MM.1S (cell line): Measurements from ENCODE around the gene PCDH1.

Experiments used
- DNase-seq: peaks from one replicate; pipeline ENCODE4 v3.0.0-alpha.2; 2015
- H2AFZ ChIP-seq: fragments of 300-600 bp; sonication (generic); 2 replicates; pipeline ENCODE4 v1.6.0; 2016; ENCODE audit warnings: antibody characterized with exemption, low read length
- H3F3A ChIP-seq: fragments of 300-600 bp; sonication (generic); 2 replicates; pipeline ENCODE4 v1.6.1; 2016; ENCODE audit warnings: mild to moderate bottlenecking, antibody characterized with exemption, low read length, moderate library complexity, mixed read lengths; ENCODE audit not compliant: insufficient read depth
- H3K27ac ChIP-seq: fragments of 300-600 bp; sonication (generic); 2 replicates; pipeline ENCODE4 v1.5.1; 2016; ENCODE audit warnings: mild to moderate bottlenecking, low read length
- H3K27me3 ChIP-seq: fragments of 300-600 bp; sonication (generic); replicated peaks from 2 replicates; pipeline ENCODE4 v1.6.0; 2016; ENCODE audit warnings: low read length; ENCODE audit not compliant: insufficient read depth
- H3K36me3 ChIP-seq: fragments of 300-600 bp; sonication (generic); replicated peaks from 2 replicates; pipeline ENCODE4 v1.6.1; 2016; ENCODE audit warnings: mild to moderate bottlenecking, low read length, mixed read lengths; ENCODE audit not compliant: insufficient read depth
- H3K4me1 ChIP-seq: fragments of 300-600 bp; sonication (generic); 2 replicates; pipeline ENCODE4 v1.6.1; 2016; ENCODE audit warnings: low read length, mixed read lengths
- H3K4me2 ChIP-seq: fragments of 300-600 bp; sonication (generic); 2 replicates; pipeline ENCODE4 v1.6.0; 2016; ENCODE audit warnings: low read depth, low read length
- H3K4me3 ChIP-seq: fragments of 300-600 bp; sonication (generic); 2 replicates; pipeline ENCODE4 v1.5.1; 2016; ENCODE audit warnings: low read length, mixed read lengths
- H3K79me2 ChIP-seq: fragments of 300-600 bp; sonication (generic); 2 replicates; pipeline ENCODE4 v1.6.1; 2016; ENCODE audit warnings: mixed run types, low read length, mixed read lengths
- H3K9ac ChIP-seq: fragments of 300-600 bp; sonication (generic); 2 replicates; pipeline ENCODE4 v1.6.1; 2016; ENCODE audit warnings: low read length, mixed read lengths
- H3K9me2 ChIP-seq: fragments of 300-600 bp; sonication (generic); replicated peaks from 2 replicates; pipeline ENCODE4 v1.6.1; 2016; ENCODE audit warnings: mild to moderate bottlenecking, low read length, mixed read lengths; ENCODE audit not compliant: insufficient read depth
- H3K9me3 ChIP-seq: fragments of 300-600 bp; sonication (generic); replicated peaks from 2 replicates; pipeline ENCODE4 v1.6.1; 2016; ENCODE audit warnings: mild to moderate bottlenecking, low read length, mixed read lengths; ENCODE audit not compliant: insufficient read depth
- H4K20me1 ChIP-seq: fragments of 300-600 bp; sonication (generic); 2 replicates; pipeline ENCODE4 v1.6.1; 2016; ENCODE audit warnings: mild to moderate bottlenecking, low read length, moderate library complexity, mixed read lengths; ENCODE audit not compliant: insufficient read depth
- EZH2 ChIP-seq: fragments of 300-600 bp; sonication (generic); optimal IDR thresholded peaks from 2 replicates; pipeline ENCODE3; 2017; ENCODE audit warnings: low read depth, mild to moderate bottlenecking, antibody characterized with exemption, low read length, mixed read lengths
- EZH2phosphoT487 ChIP-seq: fragments of 300-600 bp; sonication (generic); IDR thresholded peaks from 2 replicates; pipeline ENCODE4 v1.6.1; 2018; ENCODE audit warnings: antibody characterized with exemption, low read length
- TF ChIP-seq, protein P1 (sequence below): fragments of 300-600 bp; sonication (generic); IDR thresholded peaks from 2 replicates; pipeline ENCODE4 v1.5.1; 2016; ENCODE audit warnings: antibody characterized with exemption, low read length, mixed read lengths

Gene PCDH1

DNA sequence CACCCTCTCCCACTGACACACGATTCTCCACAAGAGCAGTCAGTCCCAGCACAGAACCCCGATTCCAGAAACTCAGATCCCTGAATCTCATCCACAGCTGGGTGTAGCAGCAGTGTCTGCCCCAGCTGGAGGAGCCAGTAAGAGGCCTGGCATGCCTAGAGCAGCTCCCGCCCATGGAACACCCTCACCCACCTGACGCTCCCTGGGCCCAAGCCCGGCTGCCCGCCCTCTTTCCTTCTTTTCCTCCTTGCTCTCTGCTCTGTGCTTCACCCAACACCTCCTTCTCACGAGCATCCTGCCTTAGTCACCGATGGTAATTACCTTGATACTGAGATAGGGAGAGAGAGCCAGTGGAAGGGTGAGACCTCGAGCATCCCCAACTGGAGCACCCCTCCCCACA is 8.7 kb downstream of the PCDH1 start:
- Histone ChIP-seq H3K4me2 (no peak overlapping the region), H3K4me1 (peaks cover 11% of the 10 kb centered on the region), H3K9me3 (no peaks in the 10 kb centered on the region), H4K20me1 (no peaks in the 10 kb centered on the region), H3K9ac (no peak overlapping the region), H3K9me2 (no peaks in the 10 kb centered on the region), H3K36me3 (no peaks in the 10 kb centered on the region), H2AFZ (no peak overlapping the region), H3K4me3 (no peak overlapping the region), H3K27me3 (no peaks in the 10 kb centered on the region), H3K79me2 (no peaks in the 10 kb centered on the region), H3K27ac (no peak overlapping the region), H3F3A (peaks cover 11% of the 10 kb centered on the region)
- DNase-seq = no peak
- TF ChIP-seq EZH2 = no peak
- TF ChIP-seq EZH2phosphoT487 = no peak
- TF ChIP-seq, protein P1, sequence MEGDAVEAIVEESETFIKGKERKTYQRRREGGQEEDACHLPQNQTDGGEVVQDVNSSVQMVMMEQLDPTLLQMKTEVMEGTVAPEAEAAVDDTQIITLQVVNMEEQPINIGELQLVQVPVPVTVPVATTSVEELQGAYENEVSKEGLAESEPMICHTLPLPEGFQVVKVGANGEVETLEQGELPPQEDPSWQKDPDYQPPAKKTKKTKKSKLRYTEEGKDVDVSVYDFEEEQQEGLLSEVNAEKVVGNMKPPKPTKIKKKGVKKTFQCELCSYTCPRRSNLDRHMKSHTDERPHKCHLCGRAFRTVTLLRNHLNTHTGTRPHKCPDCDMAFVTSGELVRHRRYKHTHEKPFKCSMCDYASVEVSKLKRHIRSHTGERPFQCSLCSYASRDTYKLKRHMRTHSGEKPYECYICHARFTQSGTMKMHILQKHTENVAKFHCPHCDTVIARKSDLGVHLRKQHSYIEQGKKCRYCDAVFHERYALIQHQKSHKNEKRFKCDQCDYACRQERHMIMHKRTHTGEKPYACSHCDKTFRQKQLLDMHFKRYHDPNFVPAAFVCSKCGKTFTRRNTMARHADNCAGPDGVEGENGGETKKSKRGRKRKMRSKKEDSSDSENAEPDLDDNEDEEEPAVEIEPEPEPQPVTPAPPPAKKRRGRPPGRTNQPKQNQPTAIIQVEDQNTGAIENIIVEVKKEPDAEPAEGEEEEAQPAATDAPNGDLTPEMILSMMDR = no peak

GRCh38 chr5:141869040-141869439 is 9.2 kb downstream of the PCDH1 start:
- no peak for DNase-seq
- Histone ChIP-seq H3K27ac (no peak overlapping the region), H3K36me3 (no peaks in the 10 kb centered on the region), H3K4me1 (peaks cover 16% of the 10 kb centered on the region), H3K9ac (no peak overlapping the region), H3K4me3 (no peak overlapping the region), H3K9me2 (no peaks in the 10 kb centered on the region), H3F3A (peaks cover 16% of the 10 kb centered on the region), H4K20me1 (no peaks in the 10 kb centered on the region), H3K27me3 (no peaks in the 10 kb centered on the region), H3K4me2 (no peak overlapping the region), H3K79me2 (no peaks in the 10 kb centered on the region), H2AFZ (no peak overlapping the region), H3K9me3 (no peaks in the 10 kb centered on the region)
- TF ChIP-seq, protein P1 = no peak
- TF ChIP-seq EZH2 = no peak
- TF ChIP-seq EZH2phosphoT487 = no peak

DNA sequence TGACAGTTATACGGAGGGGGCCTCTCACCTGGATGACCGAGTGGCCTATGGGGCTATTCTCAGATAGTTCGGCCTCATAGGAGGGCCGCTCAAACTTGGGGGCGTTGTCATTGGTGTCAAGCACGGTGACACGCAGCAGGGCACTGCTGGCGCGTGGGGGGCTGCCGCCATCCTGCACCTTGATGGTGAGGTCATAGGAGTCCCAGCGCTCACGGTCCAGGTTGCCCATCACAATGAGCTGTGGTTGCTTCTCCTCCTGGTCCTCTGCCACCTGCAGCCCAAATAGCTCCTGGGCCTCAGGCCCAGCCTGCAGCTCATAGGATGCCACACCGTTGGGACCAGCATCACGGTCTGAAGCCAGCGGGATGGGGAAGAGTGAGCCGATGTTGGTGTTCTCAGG is 9.7 kb downstream of the PCDH1 start:
- H3K79me2 ChIP-seq = no peaks in the 10 kb centered on the region
- TF ChIP-seq EZH2phosphoT487 (no peak), EZH2 (no peak)
- TF ChIP-seq, protein P1 = no peak
- H3F3A ChIP-seq = peaks cover 21% of the 10 kb centered on the region
- no peaks in the 10 kb centered on the region for H3K36me3 ChIP-seq
- H4K20me1 ChIP-seq = no peaks in the 10 kb centered on the region
- H2AFZ ChIP-seq = no peak overlapping the region
- H3K27me3 ChIP-seq = no peaks in the 10 kb centered on the region
- H3K9me3 ChIP-seq = no peaks in the 10 kb centered on the region
- H3K9ac ChIP-seq = no peak overlapping the region
- no peaks in the 10 kb centered on the region for H3K9me2 ChIP-seq
- no peak overlapping the region for H3K4me2 ChIP-seq
- DNase-seq = no peak
- H3K27ac ChIP-seq = no peak overlapping the region
- no peak overlapping the region for H3K4me3 ChIP-seq
- peaks cover 21% of the 10 kb centered on the region for H3K4me1 ChIP-seq
